ENCODE results near the gene HERC2.

GRCh38 chr15:28260722-28261121, 61.3 kb downstream of the HERC2 start:
- TF ChIP-seq POLR2A (IDR thresholded peaks at IDR 0.05; ENCODE audit: low read depth, low read length) (no peak), CTCF (conservative IDR thresholded peaks at IDR 0.05; ENCODE audit: low read depth, low read length) (no peak), RAD21 (IDR thresholded peaks at IDR 0.05; ENCODE audit: low read length) (no peak), CHD1 (IDR thresholded peaks at IDR 0.05; ENCODE audit: low read depth, low read length) (no peak)
